ENCODE measurements around the gene PDE1A.

Gene PDE1A

DNA sequence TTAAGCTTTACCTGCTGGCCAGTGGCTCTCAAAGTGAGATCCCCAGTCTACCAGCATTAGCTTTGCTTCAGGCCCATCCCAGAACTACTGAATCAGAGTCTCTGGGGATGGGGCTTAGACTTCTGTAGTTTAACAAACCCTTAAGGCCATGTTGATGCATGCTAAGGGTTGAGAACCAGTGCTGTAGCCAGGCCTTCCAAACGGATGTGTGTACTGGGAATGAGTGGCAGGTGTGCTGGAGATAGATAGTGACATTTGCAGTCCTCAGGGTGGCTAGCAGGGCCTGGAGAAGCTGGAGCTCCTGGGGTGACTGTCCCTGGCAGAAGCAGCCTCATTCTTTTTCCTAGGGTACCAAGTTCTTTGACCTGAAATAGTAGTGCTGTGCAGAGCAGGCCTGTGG lies 292.6 kb downstream of the PDE1A start:
- TF ChIP-seq POLR2AphosphoS5 (IDR thresholded peaks at IDR 0.05; ENCODE audit: low read depth, low read length) (no peak), FOXP2 (optimal IDR thresholded peaks at IDR 0.05; ENCODE audit: borderline replicate concordance, extremely low read depth, extremely low read length, insufficient read depth) (no peak), TAF1 (IDR thresholded peaks at IDR 0.05; ENCODE audit: borderline replicate concordance, insufficient read depth, low read length) (no peak), SIN3A (IDR thresholded peaks at IDR 0.05; ENCODE audit: borderline replicate concordance, insufficient read depth, low read length) (no peak)
- TF ChIP-seq, protein P1, sequence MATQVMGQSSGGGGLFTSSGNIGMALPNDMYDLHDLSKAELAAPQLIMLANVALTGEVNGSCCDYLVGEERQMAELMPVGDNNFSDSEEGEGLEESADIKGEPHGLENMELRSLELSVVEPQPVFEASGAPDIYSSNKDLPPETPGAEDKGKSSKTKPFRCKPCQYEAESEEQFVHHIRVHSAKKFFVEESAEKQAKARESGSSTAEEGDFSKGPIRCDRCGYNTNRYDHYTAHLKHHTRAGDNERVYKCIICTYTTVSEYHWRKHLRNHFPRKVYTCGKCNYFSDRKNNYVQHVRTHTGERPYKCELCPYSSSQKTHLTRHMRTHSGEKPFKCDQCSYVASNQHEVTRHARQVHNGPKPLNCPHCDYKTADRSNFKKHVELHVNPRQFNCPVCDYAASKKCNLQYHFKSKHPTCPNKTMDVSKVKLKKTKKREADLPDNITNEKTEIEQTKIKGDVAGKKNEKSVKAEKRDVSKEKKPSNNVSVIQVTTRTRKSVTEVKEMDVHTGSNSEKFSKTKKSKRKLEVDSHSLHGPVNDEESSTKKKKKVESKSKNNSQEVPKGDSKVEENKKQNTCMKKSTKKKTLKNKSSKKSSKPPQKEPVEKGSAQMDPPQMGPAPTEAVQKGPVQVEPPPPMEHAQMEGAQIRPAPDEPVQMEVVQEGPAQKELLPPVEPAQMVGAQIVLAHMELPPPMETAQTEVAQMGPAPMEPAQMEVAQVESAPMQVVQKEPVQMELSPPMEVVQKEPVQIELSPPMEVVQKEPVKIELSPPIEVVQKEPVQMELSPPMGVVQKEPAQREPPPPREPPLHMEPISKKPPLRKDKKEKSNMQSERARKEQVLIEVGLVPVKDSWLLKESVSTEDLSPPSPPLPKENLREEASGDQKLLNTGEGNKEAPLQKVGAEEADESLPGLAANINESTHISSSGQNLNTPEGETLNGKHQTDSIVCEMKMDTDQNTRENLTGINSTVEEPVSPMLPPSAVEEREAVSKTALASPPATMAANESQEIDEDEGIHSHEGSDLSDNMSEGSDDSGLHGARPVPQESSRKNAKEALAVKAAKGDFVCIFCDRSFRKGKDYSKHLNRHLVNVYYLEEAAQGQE (IDR thresholded peaks at IDR 0.05; ENCODE audit: insufficient read depth in 1 of 2, low read depth in 2 of 2, low read length in 2 of 2): no peak

DNA sequence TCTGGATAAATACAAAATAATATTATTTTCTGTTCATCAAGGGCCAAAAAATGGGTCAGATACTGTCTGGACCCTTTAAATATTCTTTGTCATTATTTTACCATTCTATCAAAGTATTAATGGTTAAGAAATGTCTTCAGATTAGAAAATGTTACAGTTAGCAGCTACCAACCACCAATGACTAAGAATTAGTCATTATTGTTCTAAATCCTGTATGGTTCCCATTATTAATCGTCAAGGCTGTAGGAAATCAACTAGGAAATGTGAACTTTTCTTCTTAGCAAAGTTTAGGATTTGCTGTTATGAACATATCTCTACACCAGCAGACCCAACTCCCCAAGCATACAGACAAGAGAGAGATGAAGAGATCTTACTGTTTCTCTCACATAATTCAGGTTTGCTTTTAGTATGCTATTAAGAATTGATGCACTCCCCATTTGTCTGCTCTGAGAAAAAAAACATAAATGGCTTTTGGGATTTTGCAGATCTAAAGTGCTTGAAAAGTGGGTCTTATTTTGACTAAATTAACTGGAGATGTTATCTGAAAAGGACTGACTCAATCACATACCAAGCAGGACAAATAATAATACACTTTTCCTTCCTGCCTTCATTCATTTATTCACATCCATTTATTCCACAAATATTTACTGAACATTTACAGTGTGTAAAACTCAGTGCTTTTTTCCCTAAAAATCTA lies 293.5 kb downstream of the PDE1A start:
- no peak for TF ChIP-seq POLR2AphosphoS5 (IDR thresholded peaks at IDR 0.05; ENCODE audit: low read depth, low read length)
- TF ChIP-seq SIN3A (IDR thresholded peaks at IDR 0.05; ENCODE audit: borderline replicate concordance, insufficient read depth, low read length): no peak
- no peak for TF ChIP-seq TAF1 (IDR thresholded peaks at IDR 0.05; ENCODE audit: borderline replicate concordance, insufficient read depth, low read length)
- TF ChIP-seq FOXP2 (optimal IDR thresholded peaks at IDR 0.05; ENCODE audit: borderline replicate concordance, extremely low read depth, extremely low read length, insufficient read depth): no peak
- TF ChIP-seq, protein P1 (IDR thresholded peaks at IDR 0.05; ENCODE audit: insufficient read depth in 1 of 2, low read depth in 2 of 2, low read length in 2 of 2): no peak

DNA sequence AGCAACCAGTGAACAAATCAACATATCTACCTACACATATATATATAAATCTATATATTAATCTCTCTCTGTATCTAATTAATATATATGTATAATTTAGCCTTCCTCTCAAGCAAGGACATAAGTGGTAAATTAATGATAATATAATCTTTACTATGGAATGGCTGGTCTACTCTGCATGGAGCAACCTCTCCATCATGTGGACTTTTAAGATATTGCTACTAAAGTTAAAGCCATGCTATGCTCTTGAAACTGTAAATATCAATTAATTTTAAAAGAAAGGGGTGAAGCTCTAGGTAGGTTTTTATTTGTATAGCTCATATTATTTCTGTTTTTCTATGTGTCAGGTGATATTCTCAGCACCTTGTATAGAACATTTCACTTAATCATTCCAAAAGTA lies 294.2 kb downstream of the PDE1A start:
- no peak for TF ChIP-seq SIN3A (IDR thresholded peaks at IDR 0.05; ENCODE audit: borderline replicate concordance, insufficient read depth, low read length)

DNA sequence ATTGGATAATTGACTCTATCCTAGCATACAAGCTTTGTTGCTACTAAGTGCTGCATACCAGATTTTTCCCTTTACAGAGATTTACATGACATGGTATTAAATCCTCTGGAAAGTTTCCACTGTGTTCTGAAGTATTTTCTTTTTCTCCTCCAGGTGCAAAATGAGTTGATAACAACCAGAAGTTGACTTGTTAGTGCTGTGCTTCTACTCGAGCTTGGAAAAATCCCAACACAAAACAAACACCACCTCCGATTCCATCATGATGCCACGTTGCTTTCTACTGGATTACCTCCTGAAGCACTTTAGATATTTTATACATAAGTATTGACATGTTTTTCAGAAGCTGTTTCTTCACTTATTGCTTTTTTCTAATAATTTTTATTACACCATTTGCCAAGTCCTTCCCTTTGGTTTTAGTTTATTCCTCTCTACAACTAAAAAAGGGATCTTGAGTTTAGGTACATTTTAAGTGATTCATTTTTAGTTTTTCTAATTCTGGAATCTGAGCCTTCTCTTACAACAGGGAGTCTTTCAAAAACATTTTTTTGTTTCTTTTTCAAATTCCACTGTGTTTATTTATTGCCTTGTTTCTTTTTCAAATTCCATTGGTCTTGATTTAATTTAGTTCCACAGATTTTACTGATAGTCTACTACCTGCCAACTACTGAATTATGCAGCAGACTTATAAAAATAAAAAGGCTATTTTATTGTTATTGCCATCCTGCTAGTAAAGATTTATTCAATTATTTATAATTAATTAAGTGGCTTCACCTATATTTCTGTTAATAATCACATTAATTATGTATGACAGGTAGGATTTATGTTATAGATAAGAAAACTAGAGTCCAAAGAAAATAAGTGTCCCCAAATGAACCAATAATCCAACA lies 297.8 kb downstream of the PDE1A start:
- TF ChIP-seq TAF1 (IDR thresholded peaks at IDR 0.05; ENCODE audit: borderline replicate concordance, insufficient read depth, low read length): no peak
- TF ChIP-seq POLR2AphosphoS5 (IDR thresholded peaks at IDR 0.05; ENCODE audit: low read depth, low read length): no peak
- TF ChIP-seq SIN3A (IDR thresholded peaks at IDR 0.05; ENCODE audit: borderline replicate concordance, insufficient read depth, low read length): no peak
- no peak for TF ChIP-seq FOXP2 (optimal IDR thresholded peaks at IDR 0.05; ENCODE audit: borderline replicate concordance, extremely low read depth, extremely low read length, insufficient read depth)
- TF ChIP-seq, protein P1 (IDR thresholded peaks at IDR 0.05; ENCODE audit: insufficient read depth in 1 of 2, low read depth in 2 of 2, low read length in 2 of 2): no peak

DNA sequence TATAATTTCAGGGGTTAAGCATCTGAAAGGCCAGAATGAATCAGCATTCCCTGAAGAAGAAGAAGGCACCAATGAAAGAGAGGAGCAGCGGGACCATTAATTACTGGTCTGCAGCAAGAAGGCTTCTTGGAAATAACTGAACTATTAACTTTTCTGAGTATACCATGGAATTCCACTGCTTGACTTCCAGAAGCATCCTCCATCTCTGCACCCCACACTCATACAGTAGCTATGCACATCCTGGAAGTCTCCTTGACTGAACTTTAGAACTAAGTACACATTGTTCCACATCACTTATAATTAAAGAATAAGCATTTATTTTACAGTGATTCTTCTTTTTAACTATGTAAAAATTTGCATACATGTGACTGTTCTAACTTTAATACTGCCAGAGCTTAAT lies 309.6 kb downstream of the PDE1A start:
- TF ChIP-seq TAF1 (IDR thresholded peaks at IDR 0.05; ENCODE audit: borderline replicate concordance, insufficient read depth, low read length) (no peak), POLR2AphosphoS5 (IDR thresholded peaks at IDR 0.05; ENCODE audit: low read depth, low read length) (no peak), SIN3A (IDR thresholded peaks at IDR 0.05; ENCODE audit: borderline replicate concordance, insufficient read depth, low read length) (no peak), FOXP2 (optimal IDR thresholded peaks at IDR 0.05; ENCODE audit: borderline replicate concordance, extremely low read depth, extremely low read length, insufficient read depth) (no peak)
- TF ChIP-seq, protein P1 (IDR thresholded peaks at IDR 0.05; ENCODE audit: insufficient read depth in 1 of 2, low read depth in 2 of 2, low read length in 2 of 2): no peak
